Activated T-cell treated with anti-CD3 and anti-CD28 coated beads, Interleukin-2, amount 50 U/mL, for 72 hours (primary cell): ENCODE measurements around the gene KRTAP10-2. TPM values are rescaled to one million over a fixed set of nuclear protein-coding genes. Genes with fewer than 3 reads are reported as not detected.
"Not testable (repeated sequence)": the region's sequence is repeated elsewhere in the genome, so short reads cannot be mapped to it uniquely, and the experiment has no call there.

Source experiments
- ATAC-seq, 2 donors: fragments of 150-1000 bp; cut with Tn5 transposase; replicated peaks in 1 of 2; 2 replicates each; pipeline ENCODE4 v1.10.0; 2021; ENCODE audit warnings: moderate library complexity in 2 of 2, mild to moderate bottlenecking in 1 of 2
- DNase-seq, 2 donors: peaks; one replicate each; pipeline ENCODE4 v3.0.0; 2021 to 2022; ENCODE audit warnings: mixed read lengths in 1 of 2
- H3K27ac Mint-ChIP-seq: one replicate; pipeline ENCODE4 v1.8.0; 2022; ENCODE audit warnings: mild to moderate bottlenecking, moderate library complexity, mixed read lengths
- H3K27me3 Mint-ChIP-seq: one replicate; pipeline ENCODE4 v1.8.0; 2022; ENCODE audit warnings: low read depth, mixed read lengths
- H3K36me3 Mint-ChIP-seq, 2 donors: one replicate each; pipeline ENCODE4 v1.8.0; 2022; ENCODE audit warnings: mixed read lengths in 2 of 2, mild to moderate bottlenecking in 1 of 2; ENCODE audit not compliant: insufficient read depth in 2 of 2
- H3K4me1 Mint-ChIP-seq: one replicate; pipeline ENCODE4 v1.8.0; 2022; ENCODE audit warnings: low read depth, mixed read lengths
- H3K4me3 Mint-ChIP-seq, 2 donors: one replicate each; pipeline ENCODE4 v1.8.0; 2022; ENCODE audit warnings: mild to moderate bottlenecking in 2 of 2, mixed read lengths in 2 of 2, moderate library complexity in 2 of 2
- H3K9me3 Mint-ChIP-seq, 2 donors: one replicate each; pipeline ENCODE4 v1.8.0; 2022; ENCODE audit warnings: mixed read lengths in 2 of 2
- total RNA-seq, 2 donors: library from RNA; stranded (reverse); gene quantifications; one replicate each; pipeline ENCODE4 v1.2.3, GENCODE V29; 2022

KRTAP10-2 gene
- total RNA-seq, 2 donors from 2014 or later: not detected

DNA sequence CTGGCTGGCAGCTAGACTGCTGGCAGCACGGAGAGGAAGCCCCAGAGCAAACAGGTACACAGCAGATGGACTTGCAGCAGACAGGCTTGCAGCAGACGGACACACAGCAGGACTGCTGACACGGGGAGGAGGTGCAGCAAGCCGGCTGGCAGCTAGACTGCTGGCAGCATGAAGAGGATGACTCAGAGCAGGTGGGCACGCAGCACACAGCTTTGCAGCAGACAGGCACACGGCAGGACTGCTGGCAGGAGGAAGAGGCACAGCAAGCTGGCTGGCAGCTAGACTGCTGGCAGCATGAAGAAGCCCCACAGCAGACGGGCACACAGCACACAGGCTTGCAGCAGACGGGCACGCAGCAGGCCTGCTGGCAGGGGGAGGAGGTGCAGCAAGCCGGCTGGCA is 498 bp downstream of the KRTAP10-2 start:
- H3K4me1 Mint-ChIP-seq: peaks cover 18% of the 10 kb centered on the region
- DNase-seq: no peak
- no peak overlapping the region for H3K4me3 Mint-ChIP-seq
- ATAC-seq: no peak
- H3K27ac Mint-ChIP-seq: no peak overlapping the region
- no peaks in the 10 kb centered on the region for H3K27me3 Mint-ChIP-seq
- H3K9me3 Mint-ChIP-seq: peaks cover 13 to 16% of the 10 kb centered on the region in 2 donors
- H3K36me3 Mint-ChIP-seq: peaks cover 12 to 21% of the 10 kb centered on the region in 2 donors

DNA sequence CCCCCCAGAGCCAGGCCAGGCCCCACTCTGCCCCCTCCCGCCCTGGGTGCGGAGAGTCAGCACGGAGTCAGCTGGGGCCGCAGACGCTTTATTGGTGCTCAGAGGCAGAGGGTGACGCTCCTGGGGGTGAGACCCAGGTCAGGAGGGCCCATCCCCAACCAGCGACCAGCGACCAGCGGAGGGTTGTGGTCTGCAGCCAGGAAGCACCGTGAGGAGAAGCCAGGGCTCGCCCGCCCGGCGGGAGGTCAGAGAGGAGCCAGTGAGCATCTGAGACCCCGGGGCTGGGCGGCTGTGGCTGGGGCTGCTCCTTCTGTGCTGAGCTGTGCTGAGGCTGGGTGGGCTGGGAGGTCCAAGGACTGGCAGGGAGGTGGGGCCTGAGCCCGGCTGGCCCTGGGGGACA is 1.0 kb downstream of the KRTAP10-2 start:
- not testable (repeated sequence) for ATAC-seq

DNA sequence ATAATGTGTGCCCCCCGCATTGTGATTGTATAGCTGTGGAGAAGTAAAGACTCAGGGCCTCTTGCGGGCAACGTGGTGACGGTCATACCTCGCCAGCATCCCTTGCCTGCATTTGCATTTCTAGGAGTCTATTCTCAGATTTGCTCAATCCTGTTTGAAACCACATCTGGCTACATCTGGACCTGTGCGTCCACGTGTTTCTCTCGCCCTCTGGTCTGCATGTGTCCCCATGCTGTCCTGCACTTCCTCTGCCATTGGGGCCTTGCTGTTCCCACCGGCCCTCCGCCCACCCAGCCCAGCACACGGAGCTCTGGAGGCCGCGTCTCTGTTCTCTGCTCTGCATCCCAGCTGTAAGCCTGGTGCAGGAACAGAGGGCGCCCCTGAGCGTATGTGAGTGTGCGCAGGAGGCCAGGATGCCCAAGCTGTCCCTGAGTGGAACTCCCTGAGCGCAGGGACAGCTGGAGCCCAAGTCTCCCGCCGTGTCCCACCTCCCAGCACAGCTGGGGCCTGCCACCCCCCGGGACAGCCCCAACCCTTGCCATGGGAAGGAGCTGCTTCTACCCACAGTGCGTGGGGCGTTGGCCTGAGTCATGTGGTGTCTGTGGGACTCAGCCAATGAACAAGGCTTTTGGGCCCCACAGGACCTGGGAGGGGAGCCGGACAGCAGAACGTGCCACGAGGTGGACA is 1.6 kb downstream of the KRTAP10-2 start:
- H3K27ac Mint-ChIP-seq: no peak overlapping the region
- no peak overlapping the region for H3K4me3 Mint-ChIP-seq
- peaks cover 13 to 15% of the 10 kb centered on the region in 2 donors for H3K9me3 Mint-ChIP-seq
- no peaks in the 10 kb centered on the region for H3K27me3 Mint-ChIP-seq
- H3K4me1 Mint-ChIP-seq: peaks cover 18% of the 10 kb centered on the region
- DNase-seq: no peak
- ATAC-seq: no peak
- H3K36me3 Mint-ChIP-seq: peaks cover 12 to 25% of the 10 kb centered on the region in 2 donors

More for the DNA sequence above, 1.0 kb downstream of the KRTAP10-2 start:
- H3K27me3 Mint-ChIP-seq, H3K4me3 Mint-ChIP-seq, H3K27ac Mint-ChIP-seq, DNase-seq: not testable (repeated sequence)
- peaks cover 12 to 25% of the 10 kb centered on the region in 2 donors for H3K36me3 Mint-ChIP-seq
- H3K9me3 Mint-ChIP-seq: peaks cover 13 to 16% of the 10 kb centered on the region in 2 donors
- H3K4me1 Mint-ChIP-seq: peaks cover 18% of the 10 kb centered on the region

DNA sequence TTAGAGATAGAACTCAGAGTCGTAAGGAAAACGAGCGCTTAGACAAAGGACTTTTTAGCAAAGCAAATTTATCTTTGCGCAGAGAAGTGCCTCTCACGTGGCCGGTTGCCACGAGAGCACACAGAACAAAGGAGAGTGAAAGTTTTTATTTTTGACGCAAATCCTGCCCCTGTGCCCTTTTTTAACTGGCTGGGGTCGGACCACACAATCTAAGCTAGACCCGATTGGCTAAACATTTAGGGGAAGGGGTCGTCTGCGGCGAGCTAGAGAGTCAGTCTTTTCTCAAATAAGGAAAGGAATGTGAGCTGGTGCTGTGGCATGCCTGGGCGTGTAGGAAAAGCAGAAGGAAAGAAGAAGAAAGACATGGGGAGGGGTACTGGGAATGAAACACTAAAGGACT is 2.4 kb downstream of the KRTAP10-2 start:
- Mint-ChIP-seq H3K27me3 (no peaks in the 10 kb centered on the region), H3K36me3 (peaks cover 12 to 25% of the 10 kb centered on the region in 2 donors), H3K4me1 (peaks cover 18% of the 10 kb centered on the region), H3K27ac (no peak overlapping the region), H3K9me3 (peaks cover 13 to 16% of the 10 kb centered on the region in 2 donors), H3K4me3 (no peak overlapping the region)
- ATAC-seq: no peak
- no peak for DNase-seq

DNA sequence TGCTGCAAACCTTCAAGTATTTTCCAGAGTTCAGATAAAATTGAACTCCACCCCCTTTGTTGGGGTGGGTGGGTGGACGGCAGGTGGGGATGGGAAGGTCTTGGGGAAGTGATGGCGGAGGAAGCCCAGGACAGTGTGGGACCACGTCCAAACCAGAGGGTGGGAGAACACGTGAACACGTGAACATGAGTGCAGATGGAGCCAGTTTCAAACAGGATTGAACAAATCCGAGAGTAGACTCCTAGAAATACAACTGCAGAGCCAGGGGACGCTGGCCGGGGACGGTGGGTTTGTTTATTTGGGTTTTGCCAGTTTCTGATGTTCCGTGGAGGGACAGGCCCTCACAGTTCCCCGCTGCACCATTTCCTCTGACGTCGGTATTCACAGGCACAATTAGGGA is 2.9 kb downstream of the KRTAP10-2 start:
- peaks cover 12 to 25% of the 10 kb centered on the region in 2 donors for H3K36me3 Mint-ChIP-seq
- no peak for ATAC-seq
- DNase-seq: no peak
- H3K4me3 Mint-ChIP-seq: no peak overlapping the region
- H3K4me1 Mint-ChIP-seq: peaks cover 18% of the 10 kb centered on the region
- H3K27ac Mint-ChIP-seq: no peak overlapping the region
- H3K27me3 Mint-ChIP-seq: no peaks in the 10 kb centered on the region
- peaks cover 13 to 16% of the 10 kb centered on the region in 2 donors for H3K9me3 Mint-ChIP-seq

DNA sequence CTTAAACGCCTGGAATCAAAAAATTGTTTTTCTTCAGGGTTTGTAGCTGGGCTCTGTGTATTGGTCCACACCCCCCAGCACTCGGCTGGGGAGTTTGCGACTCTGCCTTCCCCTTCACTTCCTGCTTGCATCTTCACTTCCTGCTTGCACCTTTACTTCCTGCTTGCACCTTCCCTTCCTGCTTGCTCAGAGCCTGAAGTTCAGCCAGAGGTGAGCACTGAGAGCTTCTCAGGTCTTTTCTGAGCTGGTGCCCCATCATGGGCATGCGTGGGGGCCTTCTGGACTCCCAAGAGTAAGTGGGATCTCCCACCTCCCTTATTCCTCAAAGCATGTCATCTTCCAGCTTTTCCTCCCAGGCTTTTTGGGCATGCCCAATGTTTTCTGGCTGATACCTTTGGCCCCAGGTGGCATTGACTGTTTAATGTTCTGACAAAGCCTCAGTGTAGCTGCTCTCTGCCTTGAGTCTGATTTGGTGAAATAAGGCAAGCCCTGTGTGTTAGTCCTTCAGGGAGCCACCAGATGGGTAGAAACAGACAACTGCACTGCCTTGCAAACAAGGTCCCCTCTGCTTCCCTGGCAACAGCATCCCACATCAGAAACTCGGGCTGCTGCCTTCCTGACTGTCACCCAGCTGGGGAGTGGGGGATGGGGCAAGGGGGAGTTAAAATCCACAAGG is 3.5 kb downstream of the KRTAP10-2 start:
- Mint-ChIP-seq H3K4me3 (peak overlapping the region; percentile 77 to 81), H3K27me3 (no peaks in the 10 kb centered on the region), H3K36me3 (peaks cover 12 to 21% of the 10 kb centered on the region in 2 donors), H3K9me3 (peaks cover 13 to 16% of the 10 kb centered on the region in 2 donors), H3K4me1 (peaks cover 18% of the 10 kb centered on the region), H3K27ac (peak overlapping the region; percentile 98)
- DNase-seq (peak in 1 of 2 donors; percentile 11), ATAC-seq (peak in 1 of 2 donors; percentile 59)

DNA sequence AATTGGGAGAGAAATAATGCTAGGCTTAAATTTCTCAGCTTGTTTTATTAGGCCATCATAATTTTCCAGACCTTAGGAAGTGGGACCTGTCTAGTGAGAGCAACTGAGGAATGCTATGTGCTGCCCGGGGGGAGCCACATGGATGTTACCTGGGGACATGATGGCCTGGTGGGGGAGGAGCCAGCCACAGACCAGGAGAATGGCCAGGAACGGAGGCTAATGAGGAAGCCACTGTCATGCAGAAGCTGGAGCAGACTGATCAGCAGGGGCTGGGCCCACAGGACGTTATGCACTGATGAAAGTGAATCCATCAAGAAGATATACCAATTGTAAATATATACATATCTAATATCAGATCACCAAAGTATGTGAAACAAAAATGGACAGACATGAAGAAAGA is 6.7 kb downstream of the KRTAP10-2 start:
- Mint-ChIP-seq H3K9me3 (peaks cover 16 to 17% of the 10 kb centered on the region in 2 donors), H3K4me1 (peaks cover 18% of the 10 kb centered on the region), H3K27me3 (no peaks in the 10 kb centered on the region), H3K27ac (no peak overlapping the region), H3K36me3 (peaks cover 12 to 20% of the 10 kb centered on the region in 2 donors), H3K4me3 (no peak overlapping the region)
- DNase-seq (no peak), ATAC-seq (no peak)

DNA sequence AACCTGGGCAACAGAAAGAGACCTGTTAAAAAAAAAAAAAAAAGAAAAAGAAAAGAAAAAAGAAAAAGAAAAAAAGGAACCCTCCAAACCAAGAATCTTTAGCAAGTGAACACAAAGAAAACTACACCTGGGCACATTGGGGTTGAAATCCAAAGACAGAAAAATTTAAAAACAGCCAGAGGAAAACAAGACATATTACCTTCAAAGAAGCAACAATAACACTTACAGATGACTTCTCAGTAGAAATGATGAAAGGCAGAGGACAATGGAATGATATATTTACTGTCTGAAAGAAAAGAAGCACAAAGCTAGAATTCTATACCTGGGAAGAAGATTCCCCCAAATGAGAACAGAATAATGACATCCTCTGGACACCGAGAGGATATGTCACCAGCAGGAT is 8.6 kb downstream of the KRTAP10-2 start:
- ATAC-seq (no peak), DNase-seq (no peak)
- H3K27ac Mint-ChIP-seq: no peak overlapping the region
- peaks cover 9% of the 10 kb centered on the region for H3K4me1 Mint-ChIP-seq
- no peak overlapping the region for H3K4me3 Mint-ChIP-seq
- peaks cover 14 to 17% of the 10 kb centered on the region in 2 donors for H3K9me3 Mint-ChIP-seq
- H3K27me3 Mint-ChIP-seq: no peaks in the 10 kb centered on the region
- peaks cover 10 to 18% of the 10 kb centered on the region in 2 donors for H3K36me3 Mint-ChIP-seq

DNA sequence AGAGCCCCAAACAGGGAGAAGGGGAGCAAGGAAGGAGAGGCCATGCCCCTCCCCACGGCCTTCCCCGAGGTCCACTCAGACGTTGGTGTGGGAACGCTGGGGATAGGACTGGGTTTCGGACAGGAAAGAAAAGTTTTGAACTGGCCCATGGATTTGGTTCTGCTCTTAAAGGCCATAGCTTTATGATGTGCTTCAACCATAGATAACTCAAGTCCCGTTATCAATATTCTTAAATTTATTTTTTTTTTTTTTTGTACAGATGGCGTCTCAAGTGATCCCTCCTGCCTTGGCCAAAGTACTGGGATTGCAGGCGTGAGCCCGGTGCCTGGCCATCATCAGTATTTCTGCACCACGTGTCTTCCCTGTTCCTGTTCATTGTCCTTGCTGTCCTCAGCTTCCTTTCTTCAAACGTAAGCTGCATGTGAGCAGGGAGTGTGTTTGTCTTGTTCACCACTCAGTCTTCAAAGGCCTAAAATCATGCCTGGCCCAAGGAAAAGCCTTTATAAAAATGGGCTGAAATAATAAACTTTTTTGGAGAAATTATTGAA is 10.5 kb downstream of the KRTAP10-2 start:
- no peaks in the 10 kb centered on the region for H3K27me3 Mint-ChIP-seq
- peaks cover 0 to 4% of the 10 kb centered on the region in 2 donors for H3K36me3 Mint-ChIP-seq
- H3K4me3 Mint-ChIP-seq: no peak overlapping the region
- no peaks in the 10 kb centered on the region for H3K4me1 Mint-ChIP-seq
- H3K9me3 Mint-ChIP-seq: peaks cover 1 to 4% of the 10 kb centered on the region in 2 donors
- no peak overlapping the region for H3K27ac Mint-ChIP-seq
- ATAC-seq (no peak), DNase-seq (no peak)

DNA sequence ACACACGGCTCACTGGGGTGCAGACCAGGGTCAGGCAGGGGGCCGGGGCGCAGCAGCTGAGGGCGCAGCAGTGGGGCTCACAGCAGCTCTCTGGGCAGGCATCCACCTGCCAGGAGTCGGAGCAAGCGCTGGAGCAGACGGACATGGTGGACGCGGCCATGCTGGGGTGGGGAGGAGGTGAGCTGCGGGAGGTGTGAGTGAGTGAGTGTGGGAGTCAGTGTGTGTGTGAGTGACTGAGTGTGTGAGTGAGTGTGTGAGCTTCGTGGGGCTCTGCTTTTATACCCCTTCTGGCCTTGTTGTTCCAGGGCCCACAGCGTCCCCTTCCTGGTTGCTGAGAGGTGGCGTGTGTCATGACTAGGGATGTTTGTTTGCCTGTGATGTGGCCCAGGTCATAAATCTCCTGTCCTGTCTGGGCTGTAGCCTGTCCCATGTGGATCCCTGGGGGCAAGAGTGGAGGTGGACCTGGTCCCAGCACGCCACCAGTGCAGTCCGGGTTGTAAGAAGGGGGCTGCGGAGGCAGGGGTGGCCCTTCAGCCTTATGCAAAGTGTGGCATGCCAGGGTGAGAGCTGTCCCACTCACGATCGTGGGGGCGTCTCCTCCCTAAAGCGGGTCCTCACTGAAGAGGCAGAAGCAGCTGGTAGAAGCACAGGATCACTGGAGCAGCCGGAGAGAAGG is 11.2 kb downstream of the KRTAP10-2 start, which contains the start of gene KRTAP10-1:
Gene KRTAP10-1 (minus strand): TSS at position 205 of the 676 bp plus-strand sequence. CDS start 45 bp downstream, at position 160.
- ATAC-seq: no peak

DNA sequence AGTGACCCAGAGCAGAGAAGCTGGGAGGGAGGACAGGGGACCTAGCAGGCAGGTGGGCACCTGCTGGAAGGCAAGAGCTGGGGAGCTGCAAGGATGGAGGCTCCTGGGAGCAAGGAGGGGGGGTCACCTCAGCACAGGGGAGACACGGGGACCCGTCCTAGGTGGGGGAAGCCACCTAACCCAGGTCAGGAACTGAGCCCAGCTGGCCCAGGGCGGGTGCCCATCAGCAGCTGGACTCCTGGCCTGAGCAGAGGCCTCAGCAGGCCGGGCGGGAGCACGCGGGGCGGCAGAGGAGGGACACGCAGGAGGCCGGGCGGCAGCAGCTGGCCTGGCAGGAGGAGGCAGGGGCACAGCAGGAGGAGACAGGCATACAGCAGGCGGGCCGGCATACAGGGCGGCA is 12.3 kb downstream of the KRTAP10-2 start:
- Mint-ChIP-seq H3K27ac (no peak overlapping the region), H3K4me3 (no peak overlapping the region), H3K36me3 (no peaks in the 10 kb centered on the region), H3K4me1 (no peaks in the 10 kb centered on the region), H3K27me3 (no peaks in the 10 kb centered on the region), H3K9me3 (peaks cover 0 to 4% of the 10 kb centered on the region in 2 donors)
- DNase-seq (no peak), ATAC-seq (no peak)

More for the DNA sequence above, 11.2 kb downstream of the KRTAP10-2 start, which contains the start of gene KRTAP10-1:
- DNase-seq: no peak
- Mint-ChIP-seq H3K4me1 (no peaks in the 10 kb centered on the region), H3K4me3 (no peak within 1 kb of the TSS), H3K9me3 (peaks cover 1 to 4% of the 10 kb centered on the region in 2 donors), H3K36me3 (no peaks in the 10 kb centered on the region), H3K27ac (no peak within 1 kb of the TSS), H3K27me3 (no peaks in the 10 kb centered on the region)

DNA sequence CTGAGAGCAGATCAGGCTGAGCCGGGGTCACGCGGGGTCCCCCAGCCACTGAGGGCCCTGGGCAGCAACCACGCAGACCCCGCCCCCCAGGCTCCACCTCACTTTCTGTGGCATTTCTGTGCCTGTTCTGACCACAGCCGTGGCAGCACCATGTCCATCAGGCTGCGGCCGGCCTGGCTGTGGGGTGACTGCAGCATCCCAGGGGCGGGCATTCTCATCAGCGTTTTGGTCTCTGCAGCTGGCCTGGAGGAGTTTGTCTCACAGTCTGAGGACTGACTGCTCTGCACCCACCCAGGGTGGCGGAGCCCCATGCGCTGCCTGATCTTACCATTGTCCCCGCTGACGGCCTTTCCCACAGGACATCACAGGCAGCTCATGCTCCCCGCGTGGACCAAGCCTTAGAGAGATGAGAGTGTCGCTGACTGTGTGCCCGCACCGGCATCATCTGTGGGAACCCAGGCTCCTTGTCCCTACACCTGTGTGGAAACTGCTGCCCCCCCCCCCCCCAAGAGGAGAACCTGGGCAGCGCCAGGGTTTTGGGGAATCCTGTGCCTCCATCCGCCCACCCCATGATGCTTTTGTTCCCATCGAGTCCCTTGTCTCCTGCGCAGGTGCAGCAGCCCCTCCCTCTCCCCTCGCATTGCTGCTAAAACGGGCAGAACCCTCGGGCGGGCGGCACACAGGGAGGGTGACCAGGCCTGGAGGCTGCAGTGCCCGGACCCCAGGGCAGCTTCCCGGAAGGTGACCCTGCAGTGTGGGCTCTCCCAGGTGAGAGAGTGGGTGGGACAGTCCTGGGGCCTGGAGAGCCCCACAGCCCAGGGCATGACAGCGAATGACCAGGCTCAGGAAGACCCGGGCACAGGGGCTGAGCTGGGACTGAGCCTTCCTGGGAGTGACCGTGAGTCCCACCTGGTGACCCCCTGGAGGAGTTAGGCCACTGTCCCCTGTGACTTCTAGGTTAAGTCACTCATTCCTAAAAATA is 13.1 kb downstream of the KRTAP10-2 start:
- H3K4me1 Mint-ChIP-seq: no peaks in the 10 kb centered on the region
- no peak overlapping the region for H3K27ac Mint-ChIP-seq
- no peak overlapping the region for H3K4me3 Mint-ChIP-seq
- H3K36me3 Mint-ChIP-seq: no peaks in the 10 kb centered on the region
- peaks cover 0 to 4% of the 10 kb centered on the region in 2 donors for H3K9me3 Mint-ChIP-seq
- H3K27me3 Mint-ChIP-seq: no peaks in the 10 kb centered on the region
- DNase-seq (no peak), ATAC-seq (no peak)
